Activated T-helper 2 cell treated with anti-CD3 and anti-CD28 coated beads, Interferon-gamma antibody, Interleukin-2, Interleukin-4, amounts not matched to agents 10 μg/mL and 5 μg/mL and 100 μg/mL, durations not matched to agents 14 hours and 24 hours and 36 hours (primary cell): ENCODE results near the gene SLC8A3. TPM values are rescaled to one million over a fixed set of nuclear protein-coding genes. Genes with fewer than 3 reads are reported as not detected.

Experiments
- DNase-seq: peaks from one replicate; pipeline ENCODE4 v3.0.0; 2021; ENCODE audit warnings: low spot score
- H3K27ac Mint-ChIP-seq: one replicate; pipeline ENCODE4 v1.8.0; 2021; ENCODE audit warnings: mixed read lengths
- H3K27me3 Mint-ChIP-seq: one replicate; pipeline ENCODE4 v1.8.0; 2021; ENCODE audit warnings: low read depth, mixed read lengths
- H3K36me3 Mint-ChIP-seq: one replicate; pipeline ENCODE4 v1.8.0; 2021; ENCODE audit warnings: low read depth, mixed read lengths
- H3K4me1 Mint-ChIP-seq: one replicate; pipeline ENCODE4 v1.8.0; 2021; ENCODE audit warnings: low read depth, mixed read lengths
- H3K4me3 Mint-ChIP-seq: one replicate; pipeline ENCODE4 v1.8.0; 2021; ENCODE audit warnings: low read depth, mild to moderate bottlenecking, moderate library complexity, mixed read lengths
- H3K9me3 Mint-ChIP-seq: one replicate; pipeline ENCODE4 v1.8.0; 2021; ENCODE audit warnings: mixed read lengths
- intact Hi-C: fragments of 100-400 bp; cut with micrococcal nuclease; formaldehyde crosslinking; loops from one replicate; pipeline ENCODE4 v1.15.1; 2023
- total RNA-seq: library from RNA; stranded (reverse); gene quantifications from 2 replicates; pipeline ENCODE4 v1.2.3, GENCODE V29; 2022

Gene SLC8A3
- total RNA-seq, 1 donor from 2014 or later = 0.32 TPM

DNA sequence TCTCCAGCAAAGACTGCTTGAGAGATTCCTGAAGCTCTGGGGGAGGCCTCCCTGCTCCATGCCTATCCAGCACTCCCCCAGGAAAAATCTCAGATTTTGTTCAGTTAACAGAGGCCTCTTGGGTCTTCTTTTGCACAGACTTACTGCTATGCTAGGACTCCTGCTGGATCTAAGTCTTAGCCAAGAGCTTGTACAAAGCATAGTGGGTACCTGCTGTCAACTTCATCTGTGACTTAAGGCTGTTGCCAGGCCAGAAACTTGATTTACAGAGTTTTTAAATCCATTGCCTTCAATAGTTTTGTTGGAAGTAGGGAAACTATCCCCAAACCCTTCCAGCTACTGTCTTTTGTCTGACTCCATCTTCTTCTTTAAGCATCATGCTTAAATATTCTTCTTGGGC, 169.1 kb downstream of the SLC8A3 start:
- no peak for DNase-seq
- peaks cover 23% of the 10 kb centered on the region for H3K27me3 Mint-ChIP-seq
- H3K9me3 Mint-ChIP-seq = no peaks in the 10 kb centered on the region
- no peak overlapping the region for H3K27ac Mint-ChIP-seq
- H3K4me1 Mint-ChIP-seq = peaks cover 11% of the 10 kb centered on the region
- no peak overlapping the region for H3K4me3 Mint-ChIP-seq
- intact Hi-C loops = no loop called here
- H3K36me3 Mint-ChIP-seq = no peaks in the 10 kb centered on the region

DNA sequence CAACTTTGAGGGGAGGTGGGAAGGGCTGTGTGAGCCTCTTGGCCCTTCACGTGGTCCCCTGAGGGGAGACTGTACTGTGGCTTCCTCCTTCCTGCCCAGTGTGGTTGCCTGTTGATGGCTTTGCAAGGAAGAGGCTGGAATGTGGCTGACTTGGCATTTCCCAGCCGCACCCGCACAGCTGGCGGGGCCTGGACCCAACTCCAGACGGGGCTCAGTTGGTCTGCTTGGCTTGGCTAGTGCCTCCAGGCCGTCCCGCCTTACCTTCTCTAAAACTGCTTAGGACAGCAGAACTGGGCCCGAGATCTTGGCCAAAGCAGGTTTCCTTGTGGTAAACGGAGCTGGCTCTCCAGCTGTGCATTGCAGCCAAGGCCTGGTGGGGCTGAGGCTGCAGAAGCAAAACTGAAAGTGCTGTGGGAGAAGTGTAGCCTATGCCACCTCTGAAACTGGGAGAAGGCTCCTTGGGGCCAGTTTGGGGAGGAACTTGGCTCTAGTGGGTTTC, 170.0 kb downstream of the SLC8A3 start:
- Mint-ChIP-seq H3K4me1 (peaks cover 11% of the 10 kb centered on the region), H3K4me3 (no peak overlapping the region), H3K9me3 (no peaks in the 10 kb centered on the region), H3K27me3 (peaks cover 25% of the 10 kb centered on the region), H3K36me3 (no peaks in the 10 kb centered on the region), H3K27ac (no peak overlapping the region)
- DNase-seq = no peak
- intact Hi-C loops = no loop called here

DNA sequence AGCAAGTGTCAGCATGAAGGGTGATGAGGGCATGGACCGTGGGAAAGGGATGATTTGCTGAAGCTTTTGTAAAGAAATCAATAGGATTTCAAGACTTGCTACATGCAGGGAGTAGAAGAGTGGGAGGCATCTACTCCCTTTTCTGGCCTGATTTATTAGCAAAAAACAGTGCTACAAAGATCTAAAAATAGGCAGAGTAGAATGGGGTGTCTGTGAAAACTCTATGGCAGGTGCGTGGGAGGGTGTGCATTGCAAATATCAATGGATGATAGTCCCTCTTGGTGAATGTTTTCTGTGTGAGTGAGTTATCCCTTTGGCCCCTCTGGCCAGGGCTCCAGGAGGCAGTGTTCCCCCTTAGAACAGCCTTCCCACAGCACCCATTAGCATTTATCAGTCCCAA, 170.5 kb downstream of the SLC8A3 start:
- Mint-ChIP-seq H3K27ac (no peak overlapping the region), H3K36me3 (no peaks in the 10 kb centered on the region), H3K4me3 (no peak overlapping the region), H3K4me1 (peaks cover 11% of the 10 kb centered on the region), H3K27me3 (peaks cover 25% of the 10 kb centered on the region), H3K9me3 (no peaks in the 10 kb centered on the region)
- intact Hi-C loops = no loop called here
- DNase-seq = no peak

DNA sequence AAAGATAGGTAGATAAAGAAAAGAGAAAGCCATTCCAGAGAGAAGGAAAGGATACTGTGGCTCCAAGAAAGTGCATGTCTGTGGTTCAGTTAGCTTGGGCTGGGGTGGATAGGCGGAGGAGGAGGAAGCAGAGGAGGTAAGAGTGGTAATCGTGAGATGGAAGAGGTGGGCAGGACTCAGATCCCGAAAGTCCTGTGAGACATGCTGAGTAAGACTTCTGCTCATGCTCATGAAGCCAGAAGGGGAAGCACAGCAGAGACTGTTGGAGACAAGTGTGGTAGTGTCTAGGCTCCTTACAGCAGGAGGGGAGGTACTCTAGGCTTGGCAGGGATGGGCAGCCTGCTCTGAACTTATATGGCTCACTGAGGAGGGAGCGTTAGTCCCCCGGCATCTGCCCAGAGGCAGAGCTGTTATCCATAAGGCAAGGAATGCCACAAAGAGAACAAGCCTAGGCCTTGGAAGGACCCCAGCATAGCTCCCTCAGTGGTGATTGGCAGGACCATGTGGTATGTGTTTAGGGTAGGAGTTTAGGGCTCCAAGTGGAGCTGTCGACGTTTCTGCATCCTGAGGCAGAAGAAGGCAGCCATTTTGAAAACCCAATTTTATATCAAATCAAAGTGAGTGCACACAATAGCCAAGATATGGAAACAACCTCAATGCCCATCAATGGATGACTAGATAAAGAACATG, 174.2 kb downstream of the SLC8A3 start:
- no peak for DNase-seq
- no peaks in the 10 kb centered on the region for H3K36me3 Mint-ChIP-seq
- intact Hi-C loops = no loop called here
- no peaks in the 10 kb centered on the region for H3K9me3 Mint-ChIP-seq
- H3K27me3 Mint-ChIP-seq = peaks cover 19% of the 10 kb centered on the region
- no peak overlapping the region for H3K27ac Mint-ChIP-seq
- peaks cover 11% of the 10 kb centered on the region for H3K4me1 Mint-ChIP-seq
- H3K4me3 Mint-ChIP-seq = no peak overlapping the region

DNA sequence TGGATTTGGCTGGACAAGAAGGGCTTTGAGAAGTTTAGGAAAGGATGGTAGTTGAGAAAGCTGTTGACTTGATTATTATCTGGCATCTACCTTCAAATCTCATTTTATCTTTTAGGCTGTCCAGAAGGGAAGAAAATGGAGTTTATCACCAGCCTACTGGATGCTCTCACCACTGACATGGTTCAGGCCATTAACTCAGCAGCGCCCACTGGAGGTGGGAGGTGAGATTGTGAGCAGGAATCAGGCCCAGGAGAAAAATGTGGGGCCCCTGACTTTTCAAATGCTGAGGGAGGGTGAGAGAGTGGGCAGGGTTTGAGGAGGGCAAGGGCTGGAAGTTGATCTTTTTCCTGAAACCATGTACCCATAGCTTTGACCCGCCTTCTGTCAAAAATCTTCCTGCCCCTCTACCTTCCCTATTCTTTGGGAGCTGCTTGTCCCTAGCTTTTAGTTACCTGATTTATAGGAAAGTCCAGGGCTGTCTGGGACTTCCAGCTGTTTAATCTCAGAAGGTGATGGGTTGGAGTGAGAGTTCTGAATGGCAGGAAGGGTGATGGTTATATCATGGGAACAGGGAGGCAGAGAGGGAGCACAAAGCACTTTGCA, 175.4 kb downstream of the SLC8A3 start:
- Mint-ChIP-seq H3K27ac (no peak overlapping the region), H3K27me3 (peaks cover 19% of the 10 kb centered on the region), H3K4me1 (peaks cover 5% of the 10 kb centered on the region), H3K9me3 (no peaks in the 10 kb centered on the region), H3K4me3 (no peak overlapping the region), H3K36me3 (no peaks in the 10 kb centered on the region)
- no peak for DNase-seq
- intact Hi-C loops = no loop called here

DNA sequence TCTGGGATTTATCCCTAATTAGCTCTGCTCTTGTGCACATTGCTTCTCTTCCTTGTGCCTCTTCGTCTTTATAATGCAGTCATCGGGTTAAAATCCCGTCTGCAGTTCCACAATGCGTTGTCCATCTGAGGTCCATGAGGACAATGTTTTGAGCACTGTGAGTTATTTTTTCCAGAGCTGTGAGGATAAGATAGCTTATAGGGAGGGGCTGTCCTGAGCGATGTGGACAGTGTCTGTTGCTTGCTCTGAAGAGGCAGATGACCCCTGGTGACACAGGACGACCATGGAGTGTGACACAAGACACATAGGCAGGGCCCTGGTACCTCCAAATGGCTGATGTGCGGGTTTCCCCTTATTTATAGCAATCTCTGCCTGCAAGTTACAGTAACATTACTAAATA, 177.0 kb downstream of the SLC8A3 start:
- no peak overlapping the region for H3K4me3 Mint-ChIP-seq
- no peaks in the 10 kb centered on the region for H3K36me3 Mint-ChIP-seq
- no peak for DNase-seq
- no peak overlapping the region for H3K27ac Mint-ChIP-seq
- peaks cover 12% of the 10 kb centered on the region for H3K27me3 Mint-ChIP-seq
- intact Hi-C loops = no loop called here
- no peaks in the 10 kb centered on the region for H3K4me1 Mint-ChIP-seq
- H3K9me3 Mint-ChIP-seq = no peaks in the 10 kb centered on the region

DNA sequence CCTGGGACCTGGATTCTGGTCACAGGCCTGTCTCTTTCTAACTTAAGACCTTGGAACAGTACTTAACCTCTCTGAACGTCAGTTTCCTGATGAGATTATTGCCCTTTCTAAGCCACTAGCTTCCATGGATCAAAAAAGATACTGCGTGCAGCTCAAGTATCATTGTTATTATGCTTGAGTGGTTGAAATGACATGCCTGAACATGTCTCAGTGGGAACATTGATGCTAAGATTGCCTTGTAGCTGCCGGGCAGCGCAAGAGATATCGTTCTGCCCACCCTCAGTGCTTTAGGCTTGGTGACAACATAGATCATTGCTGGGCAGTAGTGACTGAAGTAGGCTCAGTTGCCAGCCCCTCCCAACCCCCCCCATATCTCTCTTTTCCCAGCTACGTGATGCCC, 177.7 kb downstream of the SLC8A3 start:
- no peak overlapping the region for H3K27ac Mint-ChIP-seq
- DNase-seq = no peak
- no peaks in the 10 kb centered on the region for H3K36me3 Mint-ChIP-seq
- H3K9me3 Mint-ChIP-seq = no peaks in the 10 kb centered on the region
- H3K4me1 Mint-ChIP-seq = no peaks in the 10 kb centered on the region
- intact Hi-C loops = no loop called here
- H3K27me3 Mint-ChIP-seq = peaks cover 12% of the 10 kb centered on the region
- H3K4me3 Mint-ChIP-seq = no peak overlapping the region

DNA sequence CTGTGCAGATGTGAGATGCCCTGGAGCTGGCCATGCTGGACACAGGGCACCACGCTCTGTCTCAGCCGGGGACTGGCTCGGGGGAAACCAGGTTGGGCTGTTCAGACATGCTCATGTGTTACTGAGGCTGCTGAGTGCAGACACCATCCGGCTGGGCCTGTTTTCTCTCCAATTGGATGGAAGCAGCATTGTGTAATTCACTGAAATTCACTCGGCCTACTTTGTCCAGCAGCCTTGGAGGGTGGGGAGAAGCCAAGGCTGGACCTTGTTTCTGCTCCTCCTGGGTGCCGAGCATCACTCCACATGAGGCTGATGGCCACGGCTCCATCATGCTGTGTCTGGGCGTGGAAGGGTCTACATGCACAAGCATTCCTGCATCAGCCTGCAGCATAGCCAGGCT, 178.8 kb downstream of the SLC8A3 start:
- no peak for DNase-seq
- H3K36me3 Mint-ChIP-seq = no peaks in the 10 kb centered on the region
- no peak overlapping the region for H3K27ac Mint-ChIP-seq
- H3K27me3 Mint-ChIP-seq = peaks cover 5% of the 10 kb centered on the region
- no peaks in the 10 kb centered on the region for H3K4me1 Mint-ChIP-seq
- intact Hi-C loops = no loop called here
- no peaks in the 10 kb centered on the region for H3K9me3 Mint-ChIP-seq
- no peak overlapping the region for H3K4me3 Mint-ChIP-seq

DNA sequence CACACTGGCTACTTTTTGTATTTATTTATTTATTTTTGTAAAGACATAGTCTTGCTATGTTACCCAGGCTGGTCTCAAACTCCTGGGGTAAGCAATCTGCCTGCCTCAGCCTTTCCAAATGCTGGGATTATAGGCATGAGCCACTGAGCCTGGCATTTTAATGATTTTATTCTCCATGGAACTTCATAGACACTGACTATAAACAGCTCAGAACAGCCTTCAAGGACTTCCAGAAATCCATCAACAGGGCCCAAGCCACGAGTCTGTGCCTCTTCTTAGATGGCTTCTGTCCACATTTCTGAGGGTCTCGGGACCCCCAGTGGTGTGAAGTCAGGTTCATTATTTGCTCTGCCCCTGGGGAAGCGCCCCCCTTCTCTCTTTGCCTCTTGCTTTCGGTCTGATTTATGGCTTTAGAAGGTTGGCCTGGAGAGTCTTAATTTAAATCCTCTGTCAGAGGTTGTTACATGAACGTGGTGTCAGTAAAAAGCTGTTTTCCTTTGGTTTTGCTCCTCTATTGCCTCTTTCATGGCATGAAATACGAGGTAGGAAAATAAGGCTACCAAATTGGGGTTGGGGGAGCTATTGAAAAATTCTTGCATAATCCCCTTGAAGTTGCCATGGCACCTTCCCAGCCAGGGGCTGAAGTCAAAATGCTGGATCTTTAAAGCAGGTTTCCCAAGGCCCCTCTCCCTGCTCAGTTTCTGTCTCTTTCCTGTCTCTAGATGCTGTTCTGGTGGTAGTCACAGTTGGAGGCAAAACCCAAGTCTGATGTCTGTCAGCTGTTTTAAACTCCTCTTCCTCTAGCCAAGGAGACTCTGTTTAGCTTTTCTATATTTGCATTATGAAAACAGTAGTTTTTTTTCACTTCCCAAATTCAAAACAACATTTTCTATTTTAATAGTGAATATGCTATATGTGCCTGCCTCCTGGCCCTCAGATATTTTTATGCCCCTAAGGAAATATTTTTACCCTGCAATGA, 180.2 kb downstream of the SLC8A3 start:
- no peak overlapping the region for H3K27ac Mint-ChIP-seq
- H3K4me1 Mint-ChIP-seq = no peaks in the 10 kb centered on the region
- H3K4me3 Mint-ChIP-seq = no peak overlapping the region
- intact Hi-C loops = no loop called here
- peaks cover 8% of the 10 kb centered on the region for H3K27me3 Mint-ChIP-seq
- no peak for DNase-seq
- H3K9me3 Mint-ChIP-seq = no peaks in the 10 kb centered on the region
- no peaks in the 10 kb centered on the region for H3K36me3 Mint-ChIP-seq

DNA sequence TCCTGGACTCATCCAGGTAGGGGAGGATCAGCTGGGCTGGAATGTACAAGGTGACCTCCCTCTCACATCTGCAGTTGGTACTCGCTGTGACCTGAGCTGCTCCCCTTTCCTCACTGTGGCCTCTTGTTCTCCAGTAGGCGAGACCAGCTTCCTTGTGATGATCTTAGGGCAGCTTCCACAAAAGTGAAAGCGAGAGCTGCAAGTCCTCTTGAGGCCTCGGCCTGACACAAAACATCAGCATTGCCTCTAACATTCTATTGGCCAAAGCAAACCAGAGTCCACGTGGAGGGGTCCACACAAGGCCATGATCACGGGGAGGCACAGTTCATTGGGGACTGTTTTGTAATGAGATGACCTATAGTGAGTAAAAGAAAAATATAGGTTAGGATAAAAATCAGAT, 182.1 kb downstream of the SLC8A3 start:
- no peak overlapping the region for H3K27ac Mint-ChIP-seq
- no peaks in the 10 kb centered on the region for H3K36me3 Mint-ChIP-seq
- no peaks in the 10 kb centered on the region for H3K9me3 Mint-ChIP-seq
- H3K27me3 Mint-ChIP-seq = peaks cover 8% of the 10 kb centered on the region
- intact Hi-C loops = no loop called here
- no peak for DNase-seq
- no peak overlapping the region for H3K4me3 Mint-ChIP-seq
- H3K4me1 Mint-ChIP-seq = no peaks in the 10 kb centered on the region

DNA sequence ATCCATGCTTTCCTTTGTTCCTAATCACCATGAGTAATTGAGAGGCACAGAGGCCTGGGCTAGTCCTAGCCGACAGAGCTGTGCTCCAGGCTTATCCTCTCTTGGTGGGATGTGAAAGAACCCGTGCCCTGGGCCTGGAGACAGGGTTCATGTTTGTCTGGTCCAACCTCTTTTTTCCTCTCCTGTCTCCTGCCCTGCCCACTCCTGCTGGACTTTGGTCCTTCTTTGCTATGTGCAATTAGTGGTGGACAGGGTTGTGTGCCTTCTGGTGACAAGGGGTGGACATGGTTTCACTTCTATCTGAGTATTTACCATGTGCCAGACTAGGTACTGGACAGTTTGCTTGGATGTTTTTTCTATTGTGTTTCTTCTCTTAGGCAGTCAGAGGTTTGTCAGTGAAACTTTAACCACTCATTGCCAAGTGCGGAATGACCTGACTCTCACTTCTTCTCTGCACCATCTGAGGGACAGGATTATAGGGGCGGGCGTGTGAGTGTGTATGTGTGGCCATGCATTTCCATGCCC, 183.4 kb downstream of the SLC8A3 start:
- no peaks in the 10 kb centered on the region for H3K9me3 Mint-ChIP-seq
- H3K4me3 Mint-ChIP-seq = no peak overlapping the region
- no peak overlapping the region for H3K27ac Mint-ChIP-seq
- H3K36me3 Mint-ChIP-seq = no peaks in the 10 kb centered on the region
- intact Hi-C loops = no loop called here
- DNase-seq = no peak
- no peaks in the 10 kb centered on the region for H3K4me1 Mint-ChIP-seq
- peaks cover 8% of the 10 kb centered on the region for H3K27me3 Mint-ChIP-seq

DNA sequence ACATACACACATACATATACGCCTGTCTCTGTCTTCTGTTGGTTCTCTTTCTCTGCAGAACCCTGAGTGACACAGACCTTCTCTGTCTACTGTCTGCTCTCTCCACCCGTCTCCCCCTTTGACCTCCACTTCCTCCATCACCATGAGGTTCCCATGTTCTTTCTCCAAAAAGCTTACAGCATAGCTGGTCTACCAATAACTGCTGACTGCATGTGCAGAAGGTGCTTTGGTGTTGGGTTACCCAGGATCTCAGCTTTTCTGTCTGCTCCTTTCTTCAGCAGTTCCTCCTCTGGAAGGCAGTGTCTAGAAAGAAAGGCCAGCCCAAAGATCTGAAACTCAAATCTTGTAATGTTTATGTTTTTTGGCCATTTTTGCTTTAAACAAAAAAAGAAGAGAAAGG, 184.0 kb downstream of the SLC8A3 start:
- H3K36me3 Mint-ChIP-seq = no peaks in the 10 kb centered on the region
- no peak for DNase-seq
- no peak overlapping the region for H3K27ac Mint-ChIP-seq
- H3K9me3 Mint-ChIP-seq = no peaks in the 10 kb centered on the region
- no peaks in the 10 kb centered on the region for H3K4me1 Mint-ChIP-seq
- H3K4me3 Mint-ChIP-seq = no peak overlapping the region
- peaks cover 8% of the 10 kb centered on the region for H3K27me3 Mint-ChIP-seq
- intact Hi-C loops = no loop called here
